GM19395 (cell line): Measurements from ENCODE around the gene INTS4.
"Not testable (repeated sequence)": the region's sequence is repeated elsewhere in the genome, so short reads cannot be mapped to it uniquely, and the experiment has no call there.

Experiments used
- ATAC-seq: cut with Tn5 transposase; IDR thresholded peaks from one replicate; pipeline ENCODE4 v1.9.1; 2021; ENCODE audit warnings: mild to moderate bottlenecking, moderate library complexity; ENCODE audit not compliant: unreplicated experiment

INTS4 gene

DNA sequence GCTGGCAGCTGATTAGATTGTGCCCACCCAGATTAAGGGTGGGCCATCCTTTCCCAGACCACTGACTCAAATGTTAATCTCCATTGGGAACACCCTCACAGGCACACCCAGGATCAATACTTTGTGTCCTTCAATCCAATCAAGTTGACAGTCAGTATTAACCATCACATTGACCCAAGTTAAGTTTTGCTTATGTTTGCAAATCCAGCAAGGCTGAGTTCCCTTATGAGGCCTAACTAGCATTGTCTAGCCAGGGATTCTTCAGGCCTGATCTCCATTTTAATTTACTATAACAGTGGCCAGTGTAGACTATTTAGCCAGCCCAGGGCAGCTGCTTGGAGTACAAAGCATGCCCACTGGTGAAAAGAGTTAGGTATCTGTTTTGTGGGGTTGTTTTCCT is 30.9 kb upstream of the INTS4 start:
- ATAC-seq, result no peak

DNA sequence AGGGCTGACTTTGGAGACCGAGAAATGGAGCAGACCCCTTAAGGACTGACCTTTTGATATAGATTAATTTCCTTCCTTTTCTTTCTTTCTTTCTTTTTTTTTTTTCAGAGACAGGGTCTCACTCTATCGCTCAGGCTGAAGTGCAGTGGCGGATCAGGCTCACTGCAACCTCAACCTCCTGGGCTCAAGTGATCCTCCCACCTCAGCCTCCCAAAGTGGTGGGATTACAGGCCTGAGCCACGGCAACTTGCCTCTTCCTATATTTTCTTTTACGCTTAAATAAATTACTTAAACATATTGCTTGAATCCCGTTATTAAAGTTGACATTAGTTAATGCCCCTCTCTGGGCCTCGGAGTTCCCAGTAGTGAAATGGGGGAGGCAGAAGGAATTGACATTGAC is 29.0 kb upstream of the INTS4 start:
- no peak for ATAC-seq

DNA sequence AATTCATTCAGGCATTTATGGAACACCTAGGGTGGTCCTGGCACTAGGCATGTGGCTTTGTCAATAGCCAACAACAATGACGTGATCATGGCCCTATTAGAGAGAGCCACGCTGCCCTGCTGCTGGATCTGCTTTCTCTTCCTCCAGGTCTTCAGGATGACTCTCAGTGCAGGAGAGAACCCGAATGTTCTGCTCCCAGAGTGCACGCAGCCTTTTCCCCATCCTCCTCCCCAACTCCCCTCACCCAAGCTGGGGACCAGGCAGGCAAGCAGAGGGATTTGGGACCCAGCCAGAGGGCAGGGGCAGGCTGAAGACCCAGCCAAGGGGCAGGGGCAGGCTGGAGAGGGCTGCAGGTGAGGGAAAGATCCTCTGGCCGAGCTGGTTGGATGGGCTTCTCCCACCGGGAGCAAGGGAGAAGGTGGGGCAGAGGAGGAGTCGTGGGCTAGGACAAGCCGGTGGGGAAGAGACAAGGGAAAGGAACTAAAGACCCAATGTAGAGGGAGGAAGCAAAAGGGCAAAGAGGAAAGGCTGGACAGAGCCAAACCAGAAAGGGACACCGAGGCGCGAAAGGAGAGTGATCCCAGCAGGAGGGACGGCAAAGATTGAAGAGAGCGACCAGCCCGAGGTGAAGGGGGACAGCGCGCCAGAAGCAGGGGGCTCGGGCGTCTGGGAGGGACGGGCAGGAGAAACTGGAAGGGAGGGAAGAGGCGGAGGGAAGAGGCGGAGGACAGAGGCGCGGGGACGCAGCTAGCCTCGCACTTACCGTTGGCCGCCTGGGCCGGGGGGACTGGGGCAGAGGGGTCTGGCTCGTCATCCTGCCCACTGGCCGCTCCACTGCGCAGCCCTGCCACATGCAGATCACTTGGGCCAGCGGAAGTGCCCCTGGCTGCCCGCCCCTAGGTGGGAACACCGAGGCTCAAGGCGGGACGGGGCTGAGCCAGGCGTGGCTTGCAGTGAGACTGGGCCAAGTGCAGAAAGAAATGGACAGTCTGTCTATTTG is 28.2 kb upstream of the INTS4 start, which contains the start of gene KCTD14:
KCTD14 (minus strand) TSS at position 880 of the 1,000 bp plus-strand sequence; CDS start at position 853, 27 bp downstream.
- ATAC-seq, result no peak

DNA sequence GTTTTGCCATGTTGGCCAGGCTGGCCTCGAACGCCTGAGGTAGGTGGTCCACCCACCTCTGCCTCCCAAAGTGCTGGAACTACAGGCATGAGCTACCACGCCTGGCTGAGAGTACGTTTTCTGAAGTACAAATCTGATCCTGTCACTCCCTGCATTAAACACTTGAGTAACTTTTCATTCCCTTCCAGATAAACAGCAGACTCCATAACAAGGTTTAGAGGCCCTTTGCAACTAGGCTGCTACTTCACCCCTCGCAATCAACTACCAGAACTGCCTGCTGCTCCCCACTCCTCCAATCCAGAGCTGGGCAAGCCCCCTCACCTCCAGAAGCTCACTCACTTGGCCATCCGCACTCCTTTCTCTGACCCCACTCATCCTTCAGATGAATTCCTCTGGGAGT is 27.1 kb upstream of the INTS4 start:
- no peak for ATAC-seq

DNA sequence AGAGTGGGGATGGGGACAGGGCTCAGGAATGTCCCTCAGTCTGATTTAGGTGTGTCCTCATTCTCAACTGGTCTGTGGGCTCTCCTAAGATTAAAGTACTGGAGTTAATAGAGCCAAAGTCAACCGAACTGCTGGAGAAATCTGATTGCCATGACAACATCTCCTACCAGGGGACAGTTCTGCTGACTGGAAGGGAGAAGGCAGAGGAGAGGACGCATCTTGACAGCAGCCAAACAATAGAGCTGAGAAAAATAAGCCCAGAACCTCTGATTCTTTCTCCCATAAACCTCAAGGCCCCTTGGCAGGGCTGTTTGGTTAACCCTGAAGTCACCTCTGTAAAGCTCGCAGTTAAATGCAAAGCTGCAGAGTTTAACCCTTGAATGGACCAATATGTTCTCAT is 25.8 kb upstream of the INTS4 start:
- ATAC-seq, result no peak

DNA sequence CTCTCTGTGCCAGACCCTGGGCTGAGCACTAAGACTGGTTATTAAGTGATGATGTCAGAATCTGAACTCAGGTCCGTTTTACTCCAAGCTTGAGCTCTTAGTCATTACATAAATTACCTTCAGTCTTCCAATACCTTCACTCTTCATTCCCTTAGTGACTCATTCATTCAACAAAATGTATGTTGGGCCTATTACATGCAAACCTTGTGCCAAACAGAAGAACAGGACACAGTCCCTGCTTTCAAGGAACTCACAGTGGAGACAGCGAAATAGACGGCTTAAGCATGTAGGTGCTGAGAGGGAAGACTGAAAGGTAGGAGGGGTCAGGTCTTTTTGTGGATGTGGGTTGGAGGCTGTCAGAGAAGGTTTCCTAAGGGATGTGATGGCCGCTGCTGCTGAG is 25.3 kb upstream of the INTS4 start:
- ATAC-seq, result no peak

DNA sequence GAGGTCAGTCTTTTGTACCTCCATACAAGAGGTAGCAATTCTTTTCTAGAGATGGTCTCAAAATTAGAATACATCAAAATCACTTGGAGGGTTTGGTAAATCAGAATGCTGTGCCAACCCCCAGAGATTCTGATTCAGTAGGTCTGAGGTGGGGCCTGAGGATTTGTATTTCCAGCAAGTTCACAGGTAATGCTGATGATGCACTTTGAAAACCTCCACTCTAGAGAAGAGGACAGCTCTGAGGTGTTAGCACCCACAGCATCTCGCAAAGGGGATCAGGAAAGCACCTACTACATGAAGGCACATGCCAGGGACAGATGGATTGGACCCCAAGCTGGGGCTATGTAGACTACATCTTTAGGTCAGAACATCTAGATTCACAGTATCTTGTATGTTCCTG is 21.4 kb upstream of the INTS4 start:
- no peak for ATAC-seq

DNA sequence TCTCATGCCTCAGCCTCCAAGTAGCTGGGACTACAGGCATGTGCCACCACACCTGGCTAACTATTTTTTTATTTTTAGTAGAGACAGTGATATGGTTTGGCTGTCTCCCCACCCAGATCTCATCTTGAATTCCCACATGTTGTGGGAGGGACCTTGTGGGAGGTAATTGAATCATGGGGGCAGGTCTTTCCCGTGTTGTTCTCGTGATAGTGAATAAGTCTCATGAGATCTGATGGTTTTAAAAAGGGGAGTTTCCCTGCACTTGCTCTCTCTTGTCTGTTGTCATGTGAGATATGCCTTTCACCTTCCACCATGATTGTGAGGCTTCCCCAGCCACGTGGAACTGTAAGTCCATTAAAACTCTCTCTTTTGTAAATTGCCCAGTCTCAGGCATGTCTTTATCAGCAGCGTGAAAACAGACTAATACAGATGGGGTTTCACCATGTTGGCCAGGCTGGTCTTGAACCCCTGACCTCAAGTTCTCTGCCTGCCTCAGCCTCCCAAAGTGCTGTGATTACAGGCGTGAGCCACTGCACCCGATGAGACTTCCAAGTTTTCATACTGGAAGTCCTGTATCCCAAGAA is 20.6 kb upstream of the INTS4 start:
- not testable (repeated sequence) for ATAC-seq

DNA sequence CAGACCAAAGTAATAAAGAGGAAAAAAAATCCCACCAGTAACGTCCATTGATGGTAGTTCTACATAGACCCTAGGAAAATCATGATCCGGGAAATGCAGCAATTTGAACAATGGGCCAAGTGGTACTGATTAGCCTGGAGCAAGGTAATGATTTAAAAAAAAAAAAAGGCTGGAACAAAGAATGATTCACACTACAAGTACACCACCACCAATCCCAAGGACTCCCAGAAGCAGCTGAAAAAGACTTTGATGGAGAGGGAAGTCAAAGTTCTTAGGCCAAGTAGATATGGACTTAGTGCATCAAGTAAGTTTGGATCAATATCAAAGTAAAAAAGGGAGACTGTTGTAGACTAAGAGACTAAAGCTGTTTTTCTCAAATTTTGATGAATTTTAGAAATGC is 16.8 kb upstream of the INTS4 start:
- ATAC-seq, result no peak

DNA sequence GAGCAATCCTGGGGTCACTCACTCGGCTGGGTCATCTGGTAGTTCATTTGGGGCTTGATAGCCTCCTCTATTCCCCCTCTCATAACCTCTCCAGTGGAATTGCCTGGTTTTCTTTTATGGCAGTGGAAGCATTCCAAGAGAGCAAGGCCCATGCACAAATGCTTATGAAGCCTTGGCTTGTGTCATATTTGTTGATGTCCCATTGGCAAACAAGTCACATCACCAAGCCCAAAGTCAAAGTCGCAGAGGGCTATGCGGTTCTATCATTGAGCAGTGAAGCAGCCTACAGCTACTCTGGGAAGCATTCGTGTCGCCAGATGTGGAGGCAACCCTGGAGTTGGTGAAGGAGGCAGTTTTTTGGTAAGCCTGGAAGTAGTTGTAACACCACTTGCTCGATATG is 16.3 kb upstream of the INTS4 start:
- ATAC-seq, result no peak

DNA sequence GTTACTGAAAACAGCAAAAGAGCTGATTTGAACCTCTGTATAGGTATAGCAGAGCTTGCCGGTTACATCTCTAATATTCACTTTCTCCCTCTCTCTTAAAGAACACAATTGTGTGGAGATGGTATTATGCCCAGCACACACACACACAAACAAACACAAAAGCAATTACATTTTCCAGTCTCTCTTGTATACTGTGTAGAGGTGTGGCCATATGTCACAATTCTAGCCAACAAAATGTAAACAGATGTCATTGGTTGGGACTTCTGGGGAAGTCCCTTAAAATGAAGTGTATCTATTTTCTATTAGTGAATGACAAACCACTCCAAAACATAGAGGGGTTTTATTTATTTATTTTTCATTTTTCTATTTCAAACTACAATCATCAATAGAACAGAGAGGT is 15.8 kb upstream of the INTS4 start:
- no peak for ATAC-seq

DNA sequence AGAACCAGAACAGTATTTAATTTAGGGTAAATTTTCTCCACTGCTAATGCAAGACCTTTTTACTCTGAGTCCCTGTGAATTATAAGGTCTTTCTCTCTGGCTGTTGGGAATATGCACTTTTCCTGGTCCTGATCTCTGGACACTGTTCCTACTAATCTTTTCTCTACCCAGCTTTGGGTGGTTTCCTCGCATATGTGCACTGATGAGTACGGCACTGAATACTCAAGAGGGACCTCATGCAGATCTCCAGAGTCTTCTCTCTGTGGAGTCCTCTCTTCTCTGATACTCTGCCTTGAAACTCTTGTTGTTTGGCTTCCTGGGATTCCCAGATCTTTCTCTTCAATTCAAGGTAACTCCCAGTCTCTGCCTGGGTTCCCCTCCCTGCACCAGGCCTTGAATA is 14.6 kb upstream of the INTS4 start:
- no peak for ATAC-seq

DNA sequence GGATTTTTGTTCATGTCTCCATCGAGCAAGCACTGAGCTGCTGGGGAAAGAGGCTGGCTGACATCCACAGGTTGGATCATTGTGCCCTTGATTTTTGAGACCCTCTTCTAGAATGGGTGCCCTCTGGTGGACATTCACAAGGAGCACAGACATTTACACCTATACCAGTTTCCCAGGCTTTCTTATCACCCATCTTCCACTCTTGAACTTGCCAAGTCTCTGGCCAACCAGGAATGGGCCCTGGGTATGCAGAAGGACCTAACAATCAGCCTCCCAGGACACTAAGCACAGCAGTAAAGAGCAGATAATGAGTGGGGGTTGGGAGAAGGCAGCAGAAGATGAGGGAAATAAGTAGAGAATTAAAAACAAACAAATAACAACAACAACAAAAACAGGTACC is 5.7 kb upstream of the INTS4 start:
- peak; percentile 54 for ATAC-seq

DNA sequence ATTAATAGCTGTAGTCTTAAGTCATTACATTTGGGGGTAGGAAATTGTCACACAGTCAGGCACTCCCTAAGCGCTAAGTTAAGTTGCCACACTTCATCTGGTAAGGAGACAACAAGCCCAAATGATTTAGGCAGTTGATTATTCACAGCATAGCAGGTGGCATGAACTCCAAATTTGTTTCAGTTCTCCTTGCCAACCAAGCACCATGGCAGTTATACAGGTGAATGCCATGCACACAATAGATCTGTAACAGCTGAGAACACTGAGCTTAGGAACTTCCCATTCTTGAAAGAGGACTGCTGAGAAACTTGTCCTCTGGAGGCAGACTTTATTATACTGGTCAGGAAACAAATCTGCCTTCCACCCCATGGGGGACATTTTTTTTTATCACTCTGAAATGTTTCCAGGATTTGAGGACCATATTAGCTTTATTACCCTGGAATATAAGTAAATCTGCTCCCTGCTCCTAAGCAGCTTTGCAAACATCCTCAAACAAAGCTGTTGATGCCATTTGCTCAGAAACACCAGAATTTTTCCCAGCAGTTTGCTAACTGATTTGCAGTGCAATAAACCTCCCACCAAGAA is 5.1 kb upstream of the INTS4 start:
- no peak for ATAC-seq

DNA sequence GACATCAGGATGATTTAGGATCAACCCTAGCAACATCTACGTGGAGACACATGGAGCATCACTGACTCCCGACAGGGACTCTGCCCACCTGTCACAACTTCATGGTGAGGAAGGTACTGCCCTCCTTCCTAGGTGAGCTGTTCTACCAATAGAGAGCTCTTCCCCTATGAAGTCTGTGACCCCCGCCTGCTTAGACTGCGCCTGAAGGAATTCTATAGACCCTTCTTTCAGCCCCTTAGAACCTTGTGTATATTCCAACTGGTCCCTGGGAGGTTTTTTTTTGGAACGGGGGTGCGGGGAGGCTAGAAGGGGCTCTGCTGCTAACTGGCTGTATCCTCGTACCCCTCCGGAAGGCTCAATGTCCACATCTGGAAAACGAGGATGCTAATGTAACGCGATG is 566 bp downstream of the INTS4 start:
- ATAC-seq, result no peak

DNA sequence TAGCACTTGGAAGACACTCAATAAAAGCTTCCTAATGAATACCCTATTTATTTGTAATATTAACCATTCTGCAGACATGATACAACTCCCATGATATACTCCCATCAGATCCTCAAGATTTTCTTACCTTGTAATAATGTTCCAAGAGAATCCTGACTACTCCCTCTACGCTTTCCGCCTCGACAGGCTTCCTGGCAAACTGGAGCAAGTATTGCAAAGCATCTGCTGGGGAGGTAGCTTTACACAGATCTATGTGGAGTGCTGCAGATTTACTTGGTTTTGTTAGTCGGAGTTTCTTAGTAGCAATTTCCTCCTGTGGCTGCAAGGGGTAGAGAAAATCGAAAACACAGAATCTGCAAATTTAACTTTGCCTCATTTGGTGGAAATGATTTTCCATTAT is 3.5 kb downstream of the INTS4 start:
- no peak for ATAC-seq

DNA sequence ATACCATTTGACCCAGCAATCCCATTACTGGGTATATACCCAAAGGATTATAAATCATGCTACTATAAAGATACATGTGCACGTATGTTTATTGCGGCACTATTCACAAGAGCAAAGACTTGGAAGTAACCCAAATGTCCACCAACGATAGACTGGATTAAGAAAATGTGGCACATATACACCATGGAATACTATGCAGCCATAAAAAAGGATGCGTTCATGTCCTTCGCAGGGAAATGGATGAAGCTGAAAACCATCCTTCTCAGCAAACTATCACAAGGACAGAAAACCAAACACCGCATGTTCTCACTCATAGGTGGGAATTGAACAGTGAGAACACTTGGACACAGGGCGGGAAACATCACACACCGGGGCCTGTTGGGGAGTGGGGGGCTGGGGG is 8.0 kb downstream of the INTS4 start:
- ATAC-seq, result not testable (repeated sequence)

DNA sequence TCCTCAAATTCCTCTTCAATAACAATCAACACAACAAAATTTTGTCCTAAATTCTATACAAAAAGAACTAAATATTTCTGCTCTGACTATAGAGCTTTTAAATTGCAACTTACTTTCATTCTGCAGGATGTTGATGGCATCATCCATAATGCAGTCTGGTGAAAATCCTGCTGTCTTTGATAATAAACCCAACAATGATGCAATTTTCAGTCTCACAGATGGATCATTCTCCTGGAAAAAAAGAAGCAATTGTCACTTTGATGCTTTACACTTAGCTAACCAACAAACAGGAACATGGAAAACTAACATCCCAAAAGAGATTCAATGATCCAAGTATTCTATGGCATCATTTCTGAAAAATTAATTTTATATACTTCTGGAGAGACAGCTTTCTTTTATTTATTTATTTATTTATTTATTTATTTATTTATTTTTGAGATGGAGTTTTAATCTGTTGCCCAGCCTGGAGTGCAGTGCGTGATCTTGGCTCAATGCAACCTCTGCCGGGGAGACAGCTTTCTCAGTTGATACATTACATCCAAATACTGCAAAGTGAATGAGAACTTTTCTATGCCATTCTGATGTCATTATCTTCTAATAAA is 13.0 kb downstream of the INTS4 start:
- ATAC-seq, result no peak

DNA sequence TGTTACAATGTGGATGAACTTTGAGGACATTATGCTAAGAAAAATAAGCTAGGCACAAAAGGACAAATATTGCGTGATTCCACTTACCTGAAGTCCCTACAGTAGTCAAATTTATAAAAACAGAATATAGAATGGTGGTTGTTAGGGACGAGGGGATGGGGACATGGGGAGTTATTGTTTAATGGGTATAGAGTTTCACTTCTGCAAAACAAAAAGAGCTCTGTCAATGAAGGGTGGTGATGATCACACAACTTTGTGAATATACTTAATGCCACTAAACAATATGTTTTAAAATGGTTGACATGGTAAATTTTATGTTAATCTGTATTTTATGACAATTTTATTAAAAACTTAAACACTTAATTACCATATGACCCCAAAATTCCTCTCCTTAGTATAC is 26.1 kb downstream of the INTS4 start:
- no peak for ATAC-seq

DNA sequence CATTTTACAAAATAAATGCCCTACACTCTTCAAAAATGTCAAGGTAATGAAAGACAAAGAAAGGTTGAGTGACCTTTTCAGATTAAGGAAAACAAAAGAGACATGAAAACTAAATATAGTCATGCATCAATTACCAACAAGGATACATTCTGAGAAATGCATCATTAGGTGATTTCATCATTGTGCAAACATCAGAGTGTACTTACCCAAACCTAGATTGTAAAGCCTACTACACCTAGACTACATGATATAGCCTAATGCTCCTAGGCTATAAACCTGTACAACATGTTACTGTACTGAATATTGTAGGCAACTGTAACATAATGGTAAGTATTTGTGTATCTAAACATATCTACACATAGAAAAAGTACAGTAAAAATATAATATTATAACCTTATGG is 26.7 kb downstream of the INTS4 start:
- ATAC-seq, result no peak

DNA sequence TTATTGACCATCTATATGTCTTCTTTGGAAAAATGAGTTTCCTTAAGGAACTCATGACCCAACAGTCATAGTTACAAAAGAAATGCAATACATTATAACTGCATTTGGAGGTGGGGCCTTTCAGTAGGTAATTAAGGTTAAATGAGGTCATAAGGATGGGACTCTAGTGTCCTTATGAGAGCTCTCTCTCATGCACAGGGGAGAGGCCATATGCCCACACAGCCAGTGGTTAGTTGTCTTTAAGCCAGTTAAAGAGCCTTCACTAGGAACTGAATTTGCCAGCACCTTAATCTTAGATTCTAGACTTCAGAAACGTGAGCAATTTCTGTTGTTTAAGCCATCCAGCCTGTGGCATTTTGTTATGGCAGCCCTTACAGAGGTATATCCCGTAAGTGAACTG is 27.3 kb downstream of the INTS4 start:
- no peak for ATAC-seq

DNA sequence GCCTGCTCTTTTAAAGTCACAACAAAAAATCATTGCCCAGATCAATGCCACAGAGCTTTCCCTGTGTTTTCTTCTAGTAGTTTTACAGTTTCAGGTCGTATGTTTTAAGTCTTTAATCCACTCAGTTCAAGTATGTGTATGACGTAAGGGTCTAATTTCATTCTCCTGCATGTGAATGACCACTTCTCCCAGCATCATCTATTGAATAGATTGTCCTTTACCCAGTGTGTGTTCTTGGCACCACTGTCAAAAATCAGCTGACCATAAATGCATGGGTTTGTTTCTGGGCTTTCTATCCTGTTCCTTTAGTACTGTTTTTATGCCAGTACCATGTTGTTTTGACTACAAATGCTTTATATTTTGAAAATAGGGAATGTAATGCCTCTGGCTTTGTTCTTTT is 28.1 kb downstream of the INTS4 start:
- ATAC-seq, result no peak
